Measurements from ENCODE around the gene SPRN. TPM values are rescaled to one million over a fixed set of nuclear protein-coding genes. Genes with fewer than 3 reads are reported as not detected.

SPRN gene
- total and polyA plus RNA-seq, 2 donors (not counting 1 experiment from before 2014, with no cell fraction given) = not detected

DNA sequence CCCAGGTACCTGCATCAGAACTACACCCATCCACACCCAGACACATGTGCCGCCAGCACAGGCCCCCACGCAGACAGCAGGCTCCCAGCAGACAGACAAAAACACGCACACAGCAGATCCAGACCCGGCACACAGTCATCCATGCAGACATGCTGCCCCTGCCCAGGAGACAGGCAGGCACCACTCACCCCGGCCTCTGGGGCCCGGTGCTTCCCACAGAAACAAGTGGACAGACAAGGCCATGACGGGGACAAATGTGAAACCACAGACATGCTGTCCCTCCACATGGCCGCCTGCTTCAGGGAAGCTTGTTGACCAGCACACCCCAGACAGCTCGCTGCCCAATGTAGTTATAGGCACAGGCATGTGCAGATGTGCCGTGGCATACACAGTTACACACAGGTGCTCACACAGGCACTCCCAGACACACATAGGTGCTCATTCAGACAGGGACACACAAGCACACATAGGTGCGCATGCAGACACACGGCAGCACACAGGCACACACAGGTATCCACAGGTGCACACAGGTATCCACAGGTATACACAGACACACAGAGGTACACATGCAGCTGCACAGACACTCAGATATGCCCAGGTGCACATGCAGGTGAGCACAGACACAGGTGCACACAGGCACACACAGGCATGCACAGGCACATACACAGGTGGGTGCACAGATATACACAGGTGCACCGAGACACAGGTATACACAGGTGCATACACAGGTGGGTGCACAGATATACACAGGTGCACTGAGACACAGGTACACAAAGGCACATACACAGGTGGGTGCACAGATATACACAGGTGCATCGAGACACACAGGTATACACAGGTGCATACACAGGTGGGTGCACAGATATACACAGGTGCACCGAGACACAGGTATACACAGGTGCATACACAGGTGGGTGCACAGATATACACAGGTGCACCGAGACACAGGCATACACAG is 18.8 kb upstream of the SPRN start:
- 91% methylated on average over 16 of the region's 16 CpGs for WGBS (ENCODE audit: insufficient coverage)
- ATAC-seq (ENCODE audit: low read depth) = no peak
- ChIA-PET POLR2A (no interaction called here), CTCF (no interaction called here)
- intact Hi-C loops (cut with micrococcal nuclease) = no loop called here
- no peaks in the 10 kb centered on the region for H3K27me3 ChIP-seq (replicated peaks in 1 of 4; ENCODE audit: control extremely low read depth in 1 of 4, control insufficient read depth in 3 of 4, insufficient read depth in 4 of 4, low read length in 3 of 4)
- H3K79me2 ChIP-seq (ENCODE audit: control insufficient read depth, insufficient read depth, low read length) = no peaks in the 10 kb centered on the region
- H3K9ac ChIP-seq (ENCODE audit: low read length) = no peak overlapping the region
- H3K9me3 ChIP-seq (ENCODE audit: control extremely low read depth in 1 of 3, control insufficient read depth in 2 of 3, insufficient read depth in 1 of 3, low read length in 2 of 3) = peaks cover 6 to 37% (median 18%) of the 10 kb centered on the region in 3 donors
- no peaks in the 10 kb centered on the region for H3K36me3 ChIP-seq (replicated peaks in 1 of 2; ENCODE audit: control extremely low read depth in 1 of 2, control insufficient read depth in 1 of 2, extremely low read depth in 1 of 2, insufficient read depth in 2 of 2, low read length in 1 of 2)
- no peak overlapping the region for H2AFZ ChIP-seq (ENCODE audit: insufficient read depth, low read depth, low read length, poor library complexity, severe bottlenecking)
- Mint-ChIP-seq H3K9me3 (ENCODE audit: insufficient read depth) (peaks cover 13% of the 10 kb centered on the region), H3K4me1 (peaks cover 2% of the 10 kb centered on the region), H3K4me3 (no peak overlapping the region), H3K27ac (no peak overlapping the region), H3K27me3 (peaks cover 8% of the 10 kb centered on the region)
- TF ChIP-seq, protein P1, sequence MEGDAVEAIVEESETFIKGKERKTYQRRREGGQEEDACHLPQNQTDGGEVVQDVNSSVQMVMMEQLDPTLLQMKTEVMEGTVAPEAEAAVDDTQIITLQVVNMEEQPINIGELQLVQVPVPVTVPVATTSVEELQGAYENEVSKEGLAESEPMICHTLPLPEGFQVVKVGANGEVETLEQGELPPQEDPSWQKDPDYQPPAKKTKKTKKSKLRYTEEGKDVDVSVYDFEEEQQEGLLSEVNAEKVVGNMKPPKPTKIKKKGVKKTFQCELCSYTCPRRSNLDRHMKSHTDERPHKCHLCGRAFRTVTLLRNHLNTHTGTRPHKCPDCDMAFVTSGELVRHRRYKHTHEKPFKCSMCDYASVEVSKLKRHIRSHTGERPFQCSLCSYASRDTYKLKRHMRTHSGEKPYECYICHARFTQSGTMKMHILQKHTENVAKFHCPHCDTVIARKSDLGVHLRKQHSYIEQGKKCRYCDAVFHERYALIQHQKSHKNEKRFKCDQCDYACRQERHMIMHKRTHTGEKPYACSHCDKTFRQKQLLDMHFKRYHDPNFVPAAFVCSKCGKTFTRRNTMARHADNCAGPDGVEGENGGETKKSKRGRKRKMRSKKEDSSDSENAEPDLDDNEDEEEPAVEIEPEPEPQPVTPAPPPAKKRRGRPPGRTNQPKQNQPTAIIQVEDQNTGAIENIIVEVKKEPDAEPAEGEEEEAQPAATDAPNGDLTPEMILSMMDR (IDR thresholded peaks at IDR 0.05) = no peak
- TF ChIP-seq EZH2 (IDR thresholded peaks at IDR 0.05; ENCODE audit: borderline replicate concordance, insufficient read depth, low read depth, low read length, poor library complexity, severe bottlenecking) = no peak
- no peak overlapping the region for H3K27ac ChIP-seq (ENCODE audit: low read length in 2 of 2)
- H3K4me2 ChIP-seq (replicated peaks; ENCODE audit: low read depth, low read length, poor library complexity, severe bottlenecking) = no peak overlapping the region
- H3K4me3 ChIP-seq (ENCODE audit: control extremely low read depth in 1 of 5, extremely low read depth in 1 of 5, insufficient read depth in 1 of 5, low read depth in 2 of 5, low read length in 4 of 5) = no peak overlapping the region
- no peaks in the 10 kb centered on the region for H4K20me1 ChIP-seq (ENCODE audit: control insufficient read depth, insufficient read depth, low read length, poor library complexity, severe bottlenecking)
- no peak for DNase-seq
- H3K4me1 ChIP-seq (ENCODE audit: control insufficient read depth in 2 of 2, insufficient read depth in 2 of 2, low read length in 2 of 2) = peaks cover 0 to 7% of the 10 kb centered on the region in 2 donors
